HG03439 (cell line): ENCODE measurements around the gene ABTB2.

Experiments
- ATAC-seq: cut with Tn5 transposase; IDR thresholded peaks from one replicate; pipeline ENCODE4 v1.9.1; 2021; ENCODE audit warnings: mild to moderate bottlenecking, moderate library complexity; ENCODE audit not compliant: unreplicated experiment

The ABTB2 gene

DNA sequence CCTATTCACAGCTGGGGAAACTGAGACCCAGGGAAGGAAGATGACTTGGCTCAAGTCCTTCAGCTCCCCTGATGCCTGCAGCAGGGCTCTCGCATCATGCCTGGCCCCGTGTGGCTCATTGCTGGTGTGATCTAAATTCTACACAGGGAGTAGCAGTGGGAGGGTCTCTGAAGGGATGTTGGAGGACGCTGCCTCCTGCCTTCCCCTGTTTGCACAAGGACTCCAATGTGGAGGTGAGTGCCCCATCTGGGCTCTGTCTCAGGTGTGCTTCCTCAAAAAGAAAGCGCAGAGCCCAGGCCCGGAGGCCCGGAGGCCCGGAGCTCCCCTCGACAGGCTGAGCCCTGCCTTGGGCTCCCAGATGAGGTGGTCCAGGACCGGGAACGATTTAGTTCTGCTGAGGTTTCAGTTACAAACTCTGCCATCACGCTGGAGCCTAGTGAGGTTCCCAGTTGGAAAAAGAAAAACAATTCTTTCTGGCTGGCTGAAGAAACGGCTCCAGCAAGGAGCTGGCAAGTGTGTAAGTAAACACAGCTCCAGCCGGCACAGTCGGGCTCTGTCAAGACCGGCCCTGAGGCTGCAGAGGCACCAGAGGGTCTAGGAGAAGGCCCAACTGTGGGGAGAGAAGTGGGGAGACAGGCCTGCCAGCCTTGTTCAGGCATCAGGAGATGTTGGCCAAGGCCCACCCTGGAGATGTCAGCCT lies 202.6 kb downstream of the ABTB2 start:
- no peak for ATAC-seq

DNA sequence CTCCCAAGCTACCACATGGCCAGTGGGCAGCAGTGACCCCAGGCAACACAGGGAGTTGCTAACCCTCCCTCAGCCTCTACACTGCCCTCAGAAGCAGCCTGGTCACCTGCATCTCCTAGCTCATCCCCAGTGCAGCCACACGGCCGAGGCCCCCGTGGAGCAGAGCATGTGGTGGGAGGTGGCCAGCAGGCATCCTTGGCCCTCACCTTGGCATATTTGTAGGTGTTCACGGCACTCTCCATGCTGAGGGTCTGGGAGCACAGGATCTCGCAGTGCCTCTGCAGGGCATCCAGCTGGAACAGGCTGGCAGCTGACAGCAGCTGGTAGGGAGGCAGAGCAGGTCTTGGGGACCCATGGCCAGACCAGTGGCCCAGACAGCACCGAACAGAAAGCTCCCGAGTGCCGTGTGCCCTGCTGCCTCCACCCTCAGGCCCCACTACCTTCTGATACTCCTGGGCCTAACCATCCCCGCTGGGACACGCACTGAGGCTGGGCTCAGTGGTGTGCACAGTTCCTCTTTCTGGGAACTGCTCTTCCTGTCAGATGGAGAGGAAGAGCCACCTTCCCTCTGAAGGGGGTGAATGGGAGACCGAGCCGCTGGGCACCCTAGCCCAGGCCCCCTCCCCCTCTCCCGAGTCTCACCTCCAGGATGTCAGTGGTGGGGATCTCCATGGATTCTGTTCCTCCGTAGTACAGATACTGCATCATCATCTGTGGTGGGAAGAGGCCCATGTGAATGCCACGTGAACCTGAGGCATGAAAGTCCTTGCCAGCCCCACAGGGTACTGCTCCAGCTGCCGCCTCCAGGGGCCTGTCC lies 203.5 kb downstream of the ABTB2 start:
- ATAC-seq: no peak

DNA sequence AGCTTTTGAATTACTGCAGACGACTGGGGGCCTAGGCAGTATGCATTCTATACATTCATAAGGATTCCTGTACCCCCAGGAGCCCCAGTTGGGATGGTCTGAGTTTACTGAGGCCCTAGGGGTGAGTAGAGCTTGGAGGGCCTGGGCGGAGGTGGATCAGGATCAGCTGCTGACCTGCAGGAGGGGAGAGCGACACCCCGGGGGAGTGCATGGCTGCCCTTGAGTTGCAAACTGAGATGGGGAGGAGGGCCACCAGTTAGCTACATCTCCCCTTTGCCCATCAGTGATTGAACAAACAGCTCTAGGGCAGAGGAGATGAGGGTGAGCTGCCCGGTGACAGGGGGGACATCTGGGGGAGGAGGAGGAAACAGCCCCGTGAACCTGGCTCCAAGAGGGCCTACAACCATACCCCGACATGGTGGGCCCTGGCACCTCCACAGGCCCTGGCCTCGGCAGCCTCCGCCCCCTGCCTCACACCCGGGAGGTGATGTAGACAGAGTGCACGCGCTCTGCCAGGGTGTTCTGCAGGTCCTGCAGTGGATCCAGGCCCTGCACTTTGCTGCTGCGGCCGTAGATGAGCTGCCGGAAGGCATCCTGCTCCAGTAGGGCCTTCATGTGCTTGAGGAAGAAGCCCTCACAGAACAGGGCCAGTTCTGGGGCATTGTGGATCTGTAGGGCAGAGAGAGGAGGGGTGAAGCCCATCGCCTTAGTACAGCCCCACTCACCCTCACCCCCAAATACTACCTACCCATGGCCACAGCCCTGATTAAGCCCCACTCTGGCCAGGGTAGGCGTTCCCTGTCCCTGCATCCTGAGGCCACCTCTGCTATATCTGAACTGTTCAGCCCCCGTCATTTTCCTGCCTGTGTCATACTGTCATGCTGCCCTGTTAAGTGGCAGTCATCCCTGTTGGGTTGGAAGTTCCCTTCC lies 205.6 kb downstream of the ABTB2 start:
- ATAC-seq: no peak

DNA sequence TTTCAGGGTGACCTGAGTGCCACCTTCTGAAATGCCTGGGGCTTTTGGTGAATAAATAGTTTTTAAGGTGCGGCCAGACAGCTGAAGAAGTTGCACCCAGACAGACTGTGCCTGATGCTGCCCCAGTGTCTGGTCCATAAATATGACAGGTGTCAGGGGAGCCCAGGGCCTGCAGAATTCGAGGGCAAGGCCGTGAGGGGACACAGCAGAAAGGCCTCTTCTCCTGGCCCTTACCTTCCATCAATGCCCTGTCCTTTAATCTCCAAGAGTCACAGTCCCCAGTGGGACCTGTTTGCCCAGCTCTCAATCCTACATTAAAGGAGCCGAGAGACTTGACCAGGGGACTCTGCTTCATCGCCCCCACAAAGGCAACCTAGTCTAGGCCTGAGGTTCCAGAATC lies 206.6 kb downstream of the ABTB2 start:
- ATAC-seq: no peak

DNA sequence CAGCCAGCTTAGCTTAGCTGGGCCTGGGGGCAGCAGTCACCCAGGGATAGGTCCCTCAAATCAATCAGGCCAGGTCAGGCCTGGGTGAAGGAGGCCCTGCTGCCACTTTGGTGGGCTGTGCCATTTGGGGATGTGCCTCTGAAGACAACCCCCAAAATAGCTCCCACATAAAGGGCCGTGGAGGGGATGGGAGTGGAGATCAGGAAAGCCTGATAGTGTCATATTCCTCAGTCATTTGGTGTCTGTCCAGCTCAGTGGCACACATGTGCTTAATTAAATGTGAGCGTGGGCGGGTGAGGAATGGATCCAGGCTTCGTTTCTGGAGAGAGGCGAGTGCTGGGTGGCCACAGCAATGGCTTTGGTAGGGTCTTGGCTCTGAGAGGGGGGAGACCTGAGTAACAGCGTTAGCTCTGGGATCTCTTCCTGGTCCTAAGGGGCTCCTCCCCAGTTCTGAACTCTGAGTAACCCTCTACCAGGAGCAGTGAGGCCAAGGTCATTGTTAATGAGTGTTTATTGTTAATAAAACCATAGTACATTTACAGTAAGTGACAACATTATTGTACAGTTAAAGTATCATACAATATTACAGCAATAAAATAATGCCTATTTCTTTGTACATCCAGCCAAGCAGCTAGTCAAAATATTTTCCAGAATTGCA lies 207.2 kb downstream of the ABTB2 start:
- ATAC-seq: no peak

DNA sequence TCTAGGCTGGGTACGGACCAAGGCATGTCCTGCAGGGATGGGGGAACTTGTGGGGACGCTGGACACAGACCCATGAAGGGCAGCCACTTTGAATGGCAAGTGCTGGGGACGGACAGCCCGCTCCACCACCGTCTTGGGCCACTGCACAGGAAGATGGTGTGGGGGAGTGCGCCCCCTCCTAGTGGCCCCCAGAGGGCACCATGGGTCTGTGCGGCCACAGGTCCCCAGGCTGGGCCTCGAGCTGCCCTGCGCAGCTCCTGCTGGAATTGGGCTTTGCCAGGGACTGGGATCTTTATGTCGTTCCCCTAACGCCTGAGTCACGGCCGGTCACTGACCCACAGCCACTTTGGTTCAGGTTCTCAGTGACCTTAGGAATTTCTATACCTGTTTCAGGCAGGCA lies 208.0 kb downstream of the ABTB2 start:
- no peak for ATAC-seq

DNA sequence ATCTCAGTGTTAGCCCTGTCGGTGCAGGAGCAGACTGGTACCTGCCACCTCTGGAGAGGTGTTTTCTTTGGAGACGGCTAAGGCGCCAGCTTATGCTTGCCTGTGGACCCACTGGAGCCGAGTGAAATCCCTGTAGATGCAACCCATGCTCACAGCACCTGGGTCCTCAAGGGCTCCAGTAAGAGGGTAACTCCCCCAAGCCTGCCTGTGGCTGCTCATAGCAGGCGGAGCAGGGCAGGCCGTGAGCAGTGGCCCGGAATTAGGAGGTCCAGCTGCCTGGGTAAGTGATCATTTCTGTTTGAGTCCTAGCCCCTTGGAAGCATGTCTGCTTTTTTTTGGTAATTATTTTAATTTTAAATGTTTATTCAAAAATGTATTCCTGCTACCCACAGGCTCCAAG lies 208.5 kb downstream of the ABTB2 start:
- ATAC-seq: no peak

DNA sequence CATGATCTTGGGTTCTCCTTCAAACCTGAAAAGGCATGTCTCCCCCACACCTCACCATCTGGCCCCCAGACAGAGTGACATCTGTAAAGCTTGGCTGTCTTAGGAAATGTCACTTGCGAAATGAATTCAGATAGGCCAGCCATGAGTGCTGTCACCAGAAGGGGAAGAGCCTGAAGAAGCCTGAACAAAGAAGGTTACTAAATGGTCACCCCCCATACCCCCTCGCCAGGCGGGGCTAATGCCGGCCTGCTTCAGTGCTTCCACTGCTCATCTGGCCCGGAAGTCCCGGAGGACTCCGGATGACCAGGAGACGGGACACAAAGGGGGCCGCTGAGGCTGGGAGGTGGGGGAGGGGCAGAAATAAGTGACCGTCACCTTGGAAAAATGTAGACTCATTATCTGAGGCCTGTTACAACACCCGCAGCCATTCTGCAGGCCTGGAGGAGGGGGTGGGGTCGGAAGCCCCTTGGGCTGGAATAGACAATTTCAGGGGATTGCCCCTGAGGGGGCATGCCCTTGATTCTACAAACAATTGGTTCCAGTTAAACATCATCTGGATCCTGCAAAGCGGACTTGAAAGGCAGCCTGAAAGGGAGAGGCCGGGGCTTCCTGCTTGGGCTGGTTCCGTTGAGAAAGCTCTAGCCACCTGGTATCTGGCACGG lies 209.2 kb downstream of the ABTB2 start:
- ATAC-seq: no peak

DNA sequence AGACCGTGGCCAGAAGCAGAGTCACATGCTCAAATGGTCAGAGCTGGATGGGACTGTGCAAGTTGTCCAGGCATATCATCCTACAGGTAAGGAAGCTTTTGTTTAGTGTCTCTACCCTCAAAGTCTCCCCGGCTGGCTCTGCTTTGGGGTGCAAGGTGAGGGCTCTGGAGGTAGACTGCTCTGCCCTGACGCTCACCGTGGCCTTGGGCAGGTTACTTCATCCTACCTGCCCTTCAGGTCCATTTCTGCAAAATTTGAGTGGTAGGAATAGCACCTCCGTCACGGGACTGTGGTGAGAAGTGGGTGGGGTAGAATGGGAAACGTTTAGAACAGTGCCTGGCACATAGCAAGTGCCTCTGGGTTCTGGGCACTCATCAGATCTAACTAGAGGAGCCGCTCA lies 210.2 kb downstream of the ABTB2 start:
- ATAC-seq: no peak

DNA sequence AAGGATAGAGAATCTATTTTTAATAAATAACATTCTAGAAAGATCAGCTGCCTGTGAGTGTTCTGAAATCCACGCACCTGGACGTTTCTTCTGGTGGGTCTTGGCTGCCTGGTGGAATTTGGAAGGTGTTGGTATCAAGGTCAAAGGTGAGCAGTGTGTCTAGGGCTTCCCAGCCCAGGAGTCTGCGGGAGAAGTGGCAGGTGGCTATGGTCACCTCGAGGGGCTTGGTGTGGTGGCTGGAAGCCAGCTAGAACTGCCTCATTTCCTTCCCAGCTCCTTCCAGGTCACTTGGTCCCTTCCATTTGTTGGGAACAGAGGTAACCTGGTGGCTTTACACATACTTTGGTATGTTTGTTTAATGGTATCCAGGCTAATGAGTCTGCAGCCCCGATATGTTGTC lies 210.9 kb downstream of the ABTB2 start:
- no peak for ATAC-seq

DNA sequence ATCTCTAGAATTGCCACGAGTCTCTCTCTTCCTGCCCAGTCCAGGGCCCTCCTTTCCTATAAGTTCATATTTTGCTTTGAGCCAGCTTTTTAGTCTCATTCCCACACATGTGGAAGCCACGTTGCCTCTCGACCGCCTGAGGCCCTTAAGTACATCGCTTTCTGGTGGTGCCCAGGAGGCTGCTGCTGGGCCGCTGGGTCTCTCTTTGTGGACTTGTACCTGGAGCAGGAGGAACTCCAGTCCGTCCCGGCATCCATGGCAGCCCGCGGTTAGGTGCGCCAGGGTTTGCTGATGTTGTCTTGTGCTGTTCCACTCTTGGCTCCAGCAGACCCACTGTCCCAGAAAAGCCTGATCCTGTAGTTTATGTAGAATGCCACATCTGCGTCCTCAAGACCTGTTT lies 211.4 kb downstream of the ABTB2 start:
- no peak for ATAC-seq

DNA sequence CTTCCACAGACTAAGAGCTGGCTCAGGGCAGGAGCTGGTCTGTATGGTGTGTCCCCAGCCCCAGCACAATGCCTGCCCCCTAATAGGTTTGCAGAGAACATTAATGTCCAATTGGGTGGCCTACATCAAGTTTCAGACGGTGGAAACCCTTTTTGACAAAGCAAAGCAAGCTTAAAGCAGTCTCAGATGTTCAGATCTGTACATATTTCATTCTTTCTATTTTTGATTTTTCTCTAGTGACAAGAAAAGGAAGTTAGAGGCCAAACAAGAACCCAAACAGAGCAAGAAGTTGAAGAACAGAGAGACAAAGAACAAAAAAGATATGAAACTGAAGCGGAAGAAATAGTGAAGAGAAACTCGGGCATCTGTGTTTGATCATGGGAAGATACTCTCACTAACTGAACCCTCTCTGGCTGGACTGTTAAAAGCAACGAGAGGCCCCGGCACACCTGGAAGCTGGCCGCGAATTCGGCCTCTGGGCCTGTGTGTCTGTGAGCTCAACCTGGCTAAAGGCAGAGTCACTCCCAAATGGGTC lies 211.9 kb downstream of the ABTB2 start:
- no peak for ATAC-seq

DNA sequence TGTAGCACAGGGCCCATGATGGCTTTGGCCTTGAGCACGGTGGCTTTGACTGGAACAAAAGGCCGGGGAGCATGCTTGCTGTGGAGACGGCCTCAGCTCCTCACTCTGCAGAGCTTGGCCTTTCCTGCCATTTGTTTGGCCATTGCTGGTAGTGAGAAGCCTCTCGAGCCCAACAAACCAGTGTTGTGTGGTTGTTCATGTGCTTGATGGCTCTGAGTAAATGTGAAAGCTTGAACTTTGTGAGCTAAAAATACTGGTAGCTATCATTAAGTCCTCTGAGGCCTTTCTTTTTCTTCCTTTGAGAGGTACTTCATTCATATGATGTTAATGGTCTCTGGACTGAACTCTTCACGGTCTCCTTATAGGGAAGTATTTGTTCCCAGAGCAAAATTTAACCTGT lies 212.7 kb downstream of the ABTB2 start:
- no peak for ATAC-seq

DNA sequence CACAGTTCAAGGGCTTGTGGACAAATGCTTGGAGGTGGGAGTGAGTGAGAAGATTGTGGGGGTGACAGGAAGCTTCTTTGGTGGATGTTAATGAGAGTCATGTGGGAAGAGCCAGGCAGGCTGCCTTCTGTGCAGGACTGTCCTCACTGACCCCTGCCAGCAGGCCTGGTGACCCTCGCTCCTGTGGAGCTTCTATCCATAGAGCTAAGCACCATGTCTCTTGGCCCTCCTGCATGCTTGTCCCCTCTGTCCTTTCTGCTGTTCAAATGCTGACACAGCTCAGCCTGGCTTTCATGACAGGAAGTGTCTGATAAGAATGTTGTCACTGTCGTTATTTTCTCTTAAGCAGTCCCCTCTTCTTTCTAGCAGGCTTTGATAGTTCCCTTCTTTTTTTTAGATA lies 214.8 kb downstream of the ABTB2 start:
- ATAC-seq: no peak

DNA sequence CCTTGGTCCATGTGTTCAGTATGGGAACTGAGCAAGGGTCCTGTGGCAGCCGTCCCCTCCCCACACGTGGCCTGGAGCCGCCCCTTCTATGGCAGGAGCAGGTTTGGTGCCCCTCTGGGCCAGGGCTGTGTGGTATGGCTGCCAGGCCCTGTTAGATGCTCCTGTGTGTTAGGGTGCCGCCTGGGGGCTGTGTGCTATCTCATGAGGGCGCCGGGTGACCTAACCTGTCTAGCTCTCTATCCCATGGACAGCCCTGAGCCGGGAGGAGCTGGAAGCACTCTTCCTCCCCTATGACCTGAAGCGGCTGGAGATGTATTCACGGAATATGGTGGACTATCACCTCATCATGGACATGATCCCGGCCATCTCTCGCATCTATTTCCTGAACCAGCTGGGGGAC lies 217.7 kb downstream of the ABTB2 start:
- ATAC-seq: no peak

DNA sequence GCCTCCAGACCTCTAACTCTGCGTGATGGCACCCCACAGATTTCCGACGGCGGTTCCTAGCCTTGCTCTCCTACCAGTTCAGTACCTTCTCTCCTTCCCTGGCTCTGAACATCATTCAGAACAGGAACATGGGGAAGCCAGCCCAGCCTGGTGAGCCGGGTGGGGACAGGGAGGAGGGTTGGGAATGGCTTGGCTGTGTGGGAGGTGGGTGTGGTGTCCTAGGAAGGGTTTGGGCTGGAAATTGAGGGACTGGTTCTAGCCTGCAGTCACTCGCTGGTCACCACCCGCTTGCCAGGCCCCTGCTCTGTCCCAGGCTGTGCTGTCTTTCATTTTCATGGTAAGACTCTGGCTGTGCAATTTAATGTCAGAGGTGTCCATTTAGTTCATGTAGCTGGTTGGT lies 218.5 kb downstream of the ABTB2 start:
- ATAC-seq: no peak

DNA sequence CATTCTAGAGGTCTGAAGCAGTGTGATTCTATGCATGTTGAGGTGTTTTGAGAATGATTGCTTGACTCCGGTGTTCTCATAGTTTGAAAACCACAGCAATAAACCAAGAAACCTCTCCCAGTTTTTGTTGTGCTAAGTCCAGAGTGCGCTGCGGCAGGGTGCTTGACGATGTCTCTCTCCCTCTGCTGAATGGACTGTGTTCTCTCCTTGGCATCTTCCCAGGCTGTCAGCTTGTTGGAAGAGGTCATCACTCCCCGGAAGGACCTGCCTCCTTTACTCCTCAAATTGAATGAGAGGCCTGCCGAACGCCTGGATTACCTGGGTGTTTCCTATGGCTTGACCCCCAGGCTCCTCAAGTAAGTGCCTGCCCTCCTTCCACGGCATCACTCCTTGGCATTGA lies 221.4 kb downstream of the ABTB2 start:
- ATAC-seq: no peak

DNA sequence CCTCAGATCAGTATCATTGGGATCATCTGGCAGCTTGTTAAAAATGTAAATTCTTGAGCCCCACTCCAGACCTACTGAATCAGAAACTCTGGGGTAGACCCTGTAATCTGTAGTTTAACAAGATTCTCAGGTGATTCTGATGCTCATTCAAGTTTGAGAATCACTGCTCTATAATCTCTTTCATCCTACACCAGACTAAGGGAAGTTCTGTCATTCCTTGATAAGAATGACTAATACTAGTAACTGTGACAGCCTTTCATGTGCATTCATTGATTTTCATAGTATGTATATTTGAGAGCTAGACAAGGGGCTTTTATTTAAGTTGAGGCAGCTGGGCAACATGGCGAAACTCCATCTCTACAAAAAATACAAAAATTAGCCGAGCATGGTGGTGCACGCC lies 222.4 kb downstream of the ABTB2 start:
- ATAC-seq: no peak

DNA sequence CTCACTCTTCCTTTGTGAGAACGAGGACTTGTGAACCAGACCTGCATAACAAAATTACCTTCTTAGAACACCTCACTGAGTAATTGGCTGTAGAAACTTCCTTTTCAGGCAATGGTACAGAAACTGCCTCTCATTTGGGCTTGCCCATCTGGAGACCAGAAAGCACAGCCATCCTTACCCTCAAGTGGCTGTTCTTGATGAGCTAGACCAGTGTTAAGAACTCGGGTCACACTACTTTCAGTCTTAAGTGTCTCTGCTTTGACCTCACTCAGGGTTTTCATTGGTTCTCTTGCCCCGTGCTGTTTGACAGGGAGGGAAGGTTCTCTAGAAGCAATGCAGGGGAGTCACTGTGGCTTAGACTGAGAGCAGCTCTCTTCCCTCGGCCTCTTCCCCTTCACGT lies 223.0 kb downstream of the ABTB2 start:
- no peak for ATAC-seq

DNA sequence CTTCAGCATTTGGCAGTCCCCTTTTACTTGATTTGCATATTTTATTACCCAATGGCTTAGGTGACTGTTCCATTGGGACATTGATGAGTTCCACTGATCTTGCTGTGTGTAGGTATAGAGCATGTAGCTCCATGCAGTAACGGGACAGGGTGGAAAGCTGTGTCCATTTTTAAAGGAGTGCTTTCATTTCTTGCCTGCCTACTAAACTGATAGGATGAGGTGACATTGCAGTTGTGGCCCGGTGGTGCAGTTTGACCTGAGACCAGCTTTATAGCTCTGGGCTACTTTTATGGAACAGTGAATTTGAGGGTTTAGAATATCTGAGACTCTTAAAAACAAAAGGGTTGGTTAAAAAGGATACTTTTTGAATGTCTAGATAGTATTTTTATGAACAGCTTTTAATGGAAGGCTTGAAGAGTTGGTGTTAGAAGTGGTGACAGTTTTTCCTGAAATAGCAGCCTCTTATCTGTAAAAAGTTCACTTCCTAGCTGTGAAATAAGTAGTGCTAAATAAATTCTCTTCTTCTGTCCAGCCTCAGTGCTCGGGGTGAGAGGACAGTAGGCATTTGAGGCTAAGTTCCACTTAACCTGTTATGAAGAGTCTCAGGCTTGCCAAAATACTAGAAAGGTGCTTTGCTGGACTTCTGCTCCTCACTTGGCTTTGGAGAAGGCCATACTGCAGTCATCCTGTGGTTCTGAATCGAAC lies 225.4 kb downstream of the ABTB2 start:
- no peak for ATAC-seq
